Activated T-cell treated with anti-CD3 and anti-CD28 coated beads, Interleukin-2, amount 50 U/mL, for 72 hours (primary cell): ENCODE measurements around the gene YJU2. TPM values are rescaled to one million over a fixed set of nuclear protein-coding genes. Genes with fewer than 3 reads are reported as not detected.
"Not testable (repeated sequence)": the region's sequence is repeated elsewhere in the genome, so short reads cannot be mapped to it uniquely, and the experiment has no call there.

Experiments used
- ATAC-seq, 2 donors: fragments of 150-1000 bp; cut with Tn5 transposase; replicated peaks in 1 of 2; 2 replicates each; pipeline ENCODE4 v1.10.0; 2021; ENCODE audit warnings: moderate library complexity in 2 of 2, mild to moderate bottlenecking in 1 of 2
- DNase-seq, 2 donors: peaks; one replicate each; pipeline ENCODE4 v3.0.0; 2021 to 2022; ENCODE audit warnings: mixed read lengths in 1 of 2
- H3K27ac Mint-ChIP-seq: one replicate; pipeline ENCODE4 v1.8.0; 2022; ENCODE audit warnings: mild to moderate bottlenecking, moderate library complexity, mixed read lengths
- H3K27me3 Mint-ChIP-seq: one replicate; pipeline ENCODE4 v1.8.0; 2022; ENCODE audit warnings: low read depth, mixed read lengths
- H3K36me3 Mint-ChIP-seq, 2 donors: one replicate each; pipeline ENCODE4 v1.8.0; 2022; ENCODE audit warnings: mixed read lengths in 2 of 2, mild to moderate bottlenecking in 1 of 2; ENCODE audit not compliant: insufficient read depth in 2 of 2
- H3K4me1 Mint-ChIP-seq: one replicate; pipeline ENCODE4 v1.8.0; 2022; ENCODE audit warnings: low read depth, mixed read lengths
- H3K4me3 Mint-ChIP-seq, 2 donors: one replicate each; pipeline ENCODE4 v1.8.0; 2022; ENCODE audit warnings: mild to moderate bottlenecking in 2 of 2, mixed read lengths in 2 of 2, moderate library complexity in 2 of 2
- H3K9me3 Mint-ChIP-seq, 2 donors: one replicate each; pipeline ENCODE4 v1.8.0; 2022; ENCODE audit warnings: mixed read lengths in 2 of 2
- total RNA-seq, 2 donors: library from RNA; stranded (reverse); gene quantifications; one replicate each; pipeline ENCODE4 v1.2.3, GENCODE V29; 2022

YJU2 gene
- total RNA-seq, 2 donors from 2014 or later: 27.3 to 32.7 TPM

- Mint-ChIP-seq H3K9me3 (no peaks in the 10 kb centered on the region), H3K27ac (no peak overlapping the region), H3K36me3 (peaks cover 0 to 1% of the 10 kb centered on the region in 2 donors), H3K4me3 (peak overlapping the region in 1 of 2 donors; percentile 23), H3K27me3 (no peaks in the 10 kb centered on the region), H3K4me1 (peaks cover 9% of the 10 kb centered on the region)
- ATAC-seq (no peak), DNase-seq (no peak)
Measured at GRCh38 chr19:4232614-4233281, 14.1 kb upstream of the YJU2 start.

DNA sequence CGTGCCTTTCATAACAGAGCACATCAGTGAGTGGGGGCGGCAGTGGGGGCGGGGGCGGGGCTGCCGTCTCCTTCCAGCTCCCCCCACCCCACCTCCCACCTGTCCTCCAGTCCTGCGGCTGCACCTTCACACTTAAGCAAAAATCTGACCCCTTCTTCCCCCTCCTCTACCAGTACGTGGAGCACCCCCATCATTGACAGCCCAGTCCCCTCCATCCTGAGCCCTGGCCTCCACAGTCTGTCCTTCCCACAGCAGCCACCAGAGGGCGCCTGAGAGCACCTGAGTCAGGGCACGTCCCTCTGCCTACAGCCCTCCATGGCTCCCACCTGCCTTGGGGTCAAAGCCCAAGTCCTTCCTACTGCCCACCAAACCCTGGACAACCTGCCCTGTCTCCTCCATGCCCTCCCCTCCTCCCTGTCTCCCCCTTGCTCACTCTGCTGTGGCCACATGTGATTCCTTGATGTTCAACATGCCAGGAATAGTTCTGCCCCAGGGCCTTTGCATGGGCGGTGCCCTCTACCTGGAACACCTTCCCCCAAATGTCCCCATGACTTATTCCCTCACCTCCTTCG, 13.5 kb upstream of the YJU2 start:
- H3K4me3 Mint-ChIP-seq: peak overlapping the region in 1 of 2 donors; percentile 42
- peak; percentile 83 for DNase-seq
- H3K27ac Mint-ChIP-seq: no peak overlapping the region
- no peaks in the 10 kb centered on the region for H3K27me3 Mint-ChIP-seq
- peaks cover 9% of the 10 kb centered on the region for H3K4me1 Mint-ChIP-seq
- H3K9me3 Mint-ChIP-seq: no peaks in the 10 kb centered on the region
- ATAC-seq: no peak
- peaks cover 0 to 1% of the 10 kb centered on the region in 2 donors for H3K36me3 Mint-ChIP-seq

DNA sequence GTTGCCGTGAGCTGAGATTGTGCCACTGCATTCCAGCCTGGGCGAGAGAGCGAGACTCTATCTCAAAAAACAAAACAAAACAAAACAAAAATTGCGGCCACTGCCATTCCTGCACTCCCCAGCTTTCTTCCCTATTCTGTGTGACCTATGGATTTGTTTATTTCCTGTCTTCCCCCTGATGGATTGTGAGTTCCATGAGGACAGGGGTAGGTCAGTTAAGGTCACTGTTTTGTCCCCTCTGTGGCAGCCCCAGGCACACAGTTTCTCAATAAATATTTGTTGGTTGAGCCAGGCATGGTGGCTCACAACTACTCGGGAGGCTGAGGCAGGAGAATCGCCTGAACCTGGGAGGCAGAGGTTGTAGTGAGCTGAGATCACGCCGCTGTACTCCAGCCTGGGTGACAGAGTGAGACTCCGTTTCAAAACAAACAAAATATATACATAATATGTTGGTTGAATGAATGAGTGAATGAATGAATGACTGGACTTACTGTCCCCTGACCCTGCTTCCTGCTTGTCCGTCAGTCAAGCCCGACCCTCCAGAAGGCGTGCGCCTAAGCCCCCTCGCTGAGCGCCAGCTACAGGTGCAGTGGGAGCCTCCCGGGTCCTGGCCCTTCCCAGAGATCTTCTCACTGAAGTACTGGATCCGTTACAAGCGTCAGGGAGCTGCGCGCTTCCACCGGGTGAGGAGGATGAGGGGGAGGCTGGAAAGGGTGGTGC, 12.6 kb upstream of the YJU2 start:
- Mint-ChIP-seq H3K27me3 (no peaks in the 10 kb centered on the region), H3K36me3 (peaks cover 0 to 1% of the 10 kb centered on the region in 2 donors), H3K27ac (no peak overlapping the region), H3K9me3 (no peaks in the 10 kb centered on the region), H3K4me1 (peaks cover 9% of the 10 kb centered on the region), H3K4me3 (no peak overlapping the region)
- DNase-seq: no peak
- ATAC-seq: no peak

DNA sequence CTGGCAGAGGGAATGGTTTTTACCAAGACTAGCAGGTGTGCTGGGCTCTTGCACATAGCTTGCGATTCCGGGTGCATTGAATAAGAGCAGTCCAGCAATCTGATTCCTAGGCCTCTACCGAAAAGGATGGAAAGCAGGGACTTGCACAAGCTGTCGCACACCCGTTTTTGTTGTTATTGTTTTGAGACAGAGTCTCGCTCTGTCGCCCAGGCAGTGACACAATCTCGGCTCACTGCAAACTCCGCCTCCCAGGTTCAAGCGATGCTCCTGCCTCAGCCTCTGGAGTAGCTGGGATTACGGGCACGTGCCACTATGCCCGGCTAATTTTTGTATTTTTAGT, 12.0 kb upstream of the YJU2 start:
- Mint-ChIP-seq H3K4me3 (no peak overlapping the region), H3K27ac (no peak overlapping the region), H3K36me3 (peaks cover 0 to 1% of the 10 kb centered on the region in 2 donors), H3K4me1 (peaks cover 9% of the 10 kb centered on the region), H3K9me3 (no peaks in the 10 kb centered on the region), H3K27me3 (no peaks in the 10 kb centered on the region)
- DNase-seq (no peak), ATAC-seq (no peak)

- not testable (repeated sequence) for H3K27me3 Mint-ChIP-seq, H3K4me3 Mint-ChIP-seq, H3K9me3 Mint-ChIP-seq, ATAC-seq, H3K4me1 Mint-ChIP-seq, H3K27ac Mint-ChIP-seq, DNase-seq, H3K36me3 Mint-ChIP-seq
Measured at GRCh38 chr19:4237510-4237909, 9.4 kb upstream of the YJU2 start.

DNA sequence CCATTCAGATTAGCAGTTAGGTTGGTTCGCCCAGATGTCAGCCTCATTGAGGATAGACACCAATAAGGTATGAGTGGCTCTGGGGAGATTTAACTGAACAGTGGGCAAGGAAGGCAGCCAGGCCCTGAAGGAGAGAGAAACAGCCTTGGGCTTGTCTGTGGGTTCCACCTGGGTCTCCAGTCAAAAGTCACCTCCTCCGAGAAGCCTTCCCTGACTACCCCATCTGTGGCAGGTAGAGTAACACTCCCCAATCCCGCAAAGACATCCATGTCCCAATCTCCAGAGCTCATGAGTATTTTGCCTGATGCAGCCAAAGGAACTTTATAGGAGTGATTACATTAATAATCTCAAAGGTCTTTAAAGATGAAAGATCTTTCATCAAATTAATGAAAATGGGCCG, 8.0 kb upstream of the YJU2 start:
- no peak for DNase-seq
- H3K27me3 Mint-ChIP-seq: no peaks in the 10 kb centered on the region

GRCh38 chr19:4241824-4242430, 5.0 kb upstream of the YJU2 start:
- ATAC-seq: no peak
- H3K4me3 Mint-ChIP-seq: no peak overlapping the region
- H3K4me1 Mint-ChIP-seq: peaks cover 11% of the 10 kb centered on the region
- DNase-seq: no peak
- peaks cover 2% of the 10 kb centered on the region in 2 donors for H3K36me3 Mint-ChIP-seq
- H3K9me3 Mint-ChIP-seq: no peaks in the 10 kb centered on the region
- H3K27ac Mint-ChIP-seq: no peak overlapping the region
- H3K27me3 Mint-ChIP-seq: no peaks in the 10 kb centered on the region

More for the DNA sequence above, 8.0 kb upstream of the YJU2 start:
- no peak for ATAC-seq
- no peak overlapping the region for H3K4me3 Mint-ChIP-seq
- H3K36me3 Mint-ChIP-seq: peaks cover 2 to 3% of the 10 kb centered on the region in 2 donors
- H3K9me3 Mint-ChIP-seq: no peaks in the 10 kb centered on the region
- no peaks in the 10 kb centered on the region for H3K4me1 Mint-ChIP-seq
- no peak overlapping the region for H3K27ac Mint-ChIP-seq

GRCh38 chr19:4245938-4246337, 942 bp upstream of the YJU2 start:
- H3K27me3 Mint-ChIP-seq, ATAC-seq, H3K9me3 Mint-ChIP-seq, DNase-seq: not testable (repeated sequence)
- H3K27ac Mint-ChIP-seq: peak overlapping the region; percentile 92
- H3K36me3 Mint-ChIP-seq: peaks cover 8 to 25% of the 10 kb centered on the region in 2 donors
- H3K4me1 Mint-ChIP-seq: peaks cover 34% of the 10 kb centered on the region
- H3K4me3 Mint-ChIP-seq: peak overlapping the region; percentile 83 to 86

- Mint-ChIP-seq H3K9me3 (no peaks in the 10 kb centered on the region), H3K36me3 (peaks cover 13 to 50% of the 10 kb centered on the region in 2 donors), H3K27ac (no peak overlapping the region), H3K4me3 (no peak overlapping the region), H3K27me3 (no peaks in the 10 kb centered on the region), H3K4me1 (no peaks in the 10 kb centered on the region)
- no peak for DNase-seq
- ATAC-seq: no peak
Measured at GRCh38 chr19:4256563-4256962, 9.7 kb downstream of the YJU2 start.

DNA sequence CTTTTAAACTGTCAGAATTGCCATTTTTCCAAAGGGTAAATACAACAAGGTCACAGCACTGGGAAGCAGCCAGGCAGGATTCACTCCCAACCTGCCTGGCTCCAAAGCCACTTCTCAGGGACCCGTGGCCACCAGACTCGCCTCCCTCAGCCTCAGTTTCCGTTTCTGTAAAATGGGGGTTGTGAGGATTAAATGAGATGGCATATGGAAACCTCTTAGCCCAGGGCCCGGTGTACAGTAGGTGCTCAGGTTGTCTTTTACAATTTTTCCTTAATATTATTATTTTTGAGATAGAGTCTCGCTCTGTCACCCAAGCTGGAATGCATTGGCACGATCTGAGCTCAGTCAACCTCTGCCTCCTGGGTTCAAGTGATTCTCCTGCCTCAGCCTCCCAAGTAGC, 10.1 kb downstream of the YJU2 start:
- peaks cover 13 to 48% of the 10 kb centered on the region in 2 donors for H3K36me3 Mint-ChIP-seq
- no peak overlapping the region for H3K4me3 Mint-ChIP-seq
- no peak for ATAC-seq
- no peaks in the 10 kb centered on the region for H3K4me1 Mint-ChIP-seq
- no peak overlapping the region for H3K27ac Mint-ChIP-seq
- H3K9me3 Mint-ChIP-seq: no peaks in the 10 kb centered on the region
- DNase-seq: no peak
- no peaks in the 10 kb centered on the region for H3K27me3 Mint-ChIP-seq

DNA sequence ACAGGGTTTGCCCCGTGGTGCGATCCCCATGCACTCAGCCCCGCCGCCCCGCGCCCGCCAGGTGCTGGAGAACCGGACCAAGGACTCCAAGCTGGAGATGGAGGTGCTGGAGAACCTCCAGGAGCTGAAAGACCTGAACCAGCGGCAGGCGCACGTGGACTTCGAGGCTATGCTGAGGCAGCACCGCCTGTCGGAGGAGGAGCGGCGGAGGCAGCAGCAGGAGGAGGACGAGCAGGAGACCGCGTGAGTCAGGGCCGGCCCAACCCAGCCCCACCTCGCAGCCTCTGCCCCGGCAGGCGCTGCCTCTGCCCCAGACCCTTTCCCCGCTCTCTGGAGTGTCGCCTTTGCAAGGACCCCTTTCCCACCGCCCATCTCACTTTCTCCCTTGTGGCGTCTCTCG, 11.3 kb downstream of the YJU2 start:
- Mint-ChIP-seq H3K4me3 (no peak overlapping the region), H3K4me1 (peaks cover under 1% of the 10 kb centered on the region), H3K36me3 (peaks cover 13 to 41% of the 10 kb centered on the region in 2 donors), H3K27ac (no peak overlapping the region), H3K9me3 (no peaks in the 10 kb centered on the region), H3K27me3 (no peaks in the 10 kb centered on the region)
- ATAC-seq: no peak
- no peak for DNase-seq

- ATAC-seq: no peak
- no peak overlapping the region for H3K4me3 Mint-ChIP-seq
- peaks cover 19% of the 10 kb centered on the region for H3K4me1 Mint-ChIP-seq
- H3K36me3 Mint-ChIP-seq: peaks cover 7 to 29% of the 10 kb centered on the region in 2 donors
- H3K27me3 Mint-ChIP-seq: no peaks in the 10 kb centered on the region
- no peak for DNase-seq
- no peaks in the 10 kb centered on the region for H3K9me3 Mint-ChIP-seq
- H3K27ac Mint-ChIP-seq: no peak overlapping the region
Measured at GRCh38 chr19:4260613-4261191, 13.8 kb downstream of the YJU2 start.

DNA sequence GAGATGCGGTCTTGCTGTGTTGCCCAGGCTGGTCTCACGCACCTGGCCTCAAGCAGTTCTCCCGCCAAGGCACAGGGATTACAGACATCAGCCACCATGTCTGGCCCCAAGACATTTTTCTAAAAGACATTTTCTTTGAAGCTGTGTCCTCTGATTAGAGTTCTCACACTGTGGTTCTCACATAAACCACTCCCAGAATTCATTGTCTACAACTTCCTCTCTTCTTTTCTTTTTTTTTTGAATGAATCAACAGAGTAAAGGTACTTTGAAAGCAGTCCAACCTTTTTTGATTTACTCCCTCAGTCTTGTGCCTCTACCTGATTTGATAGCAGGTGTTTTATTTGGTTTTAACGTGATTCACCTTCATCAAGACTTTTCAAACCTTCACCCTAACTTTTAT, 17.9 kb downstream of the YJU2 start:
- Mint-ChIP-seq H3K4me1 (peaks cover 19% of the 10 kb centered on the region), H3K27ac (peak overlapping the region; percentile 75), H3K4me3 (peak overlapping the region in 1 of 2 donors; percentile 31), H3K27me3 (no peaks in the 10 kb centered on the region), H3K9me3 (no peaks in the 10 kb centered on the region), H3K36me3 (peaks cover 6 to 30% of the 10 kb centered on the region in 2 donors)
- DNase-seq (no peak), ATAC-seq (no peak)
